Measurements from ENCODE around the gene UBXN4.
"Not testable (repeated sequence)": the region's sequence is repeated elsewhere in the genome, so short reads cannot be mapped to it uniquely, and the experiment has no call there.

The UBXN4 gene

GRCh38 chr2:135773319-135773718, 31.7 kb downstream of the UBXN4 start:
- DNase-seq: no peak

GRCh38 chr2:135773917-135774316, 32.3 kb downstream of the UBXN4 start:
- no peak for DNase-seq

DNA sequence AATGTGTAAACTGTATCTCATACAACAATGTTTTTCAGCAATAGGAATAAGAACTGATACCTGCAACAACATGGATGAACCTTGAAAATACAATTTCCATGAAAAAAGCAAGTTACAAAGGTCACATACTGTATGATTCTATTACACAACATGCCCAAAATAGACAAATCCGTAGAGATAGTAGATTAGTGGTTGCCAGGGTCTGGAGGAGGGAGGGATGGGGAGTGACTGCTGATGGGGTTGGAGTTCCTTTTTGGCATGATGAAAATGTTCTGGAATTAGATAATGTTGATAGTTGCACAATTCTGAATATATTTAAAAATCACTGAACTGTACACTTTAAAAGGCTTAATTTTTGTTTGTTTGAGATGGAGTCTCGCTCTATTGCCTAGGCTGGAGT, 33.8 kb downstream of the UBXN4 start:
- no peak for DNase-seq

DNA sequence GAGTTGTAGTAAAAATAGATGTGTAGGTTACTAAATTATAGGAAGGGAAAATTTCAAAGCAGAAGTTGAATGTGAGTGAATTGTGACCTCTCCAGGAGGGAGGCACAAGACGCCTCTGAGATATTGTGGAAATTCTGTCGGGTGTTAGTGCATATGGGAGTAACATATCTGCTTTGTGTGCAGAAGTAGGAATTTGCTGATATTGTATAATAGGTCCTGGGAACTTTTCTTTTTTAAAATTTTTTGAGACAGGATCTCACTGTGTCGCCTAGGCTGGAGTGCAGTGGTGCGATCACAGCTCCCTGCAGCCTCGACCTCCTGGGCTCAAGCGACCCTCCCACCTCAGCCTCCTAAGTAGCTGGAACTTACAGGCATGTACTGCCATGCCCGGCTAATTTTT, 34.7 kb downstream of the UBXN4 start:
- no peak for DNase-seq

- DNase-seq: no peak
Observed at GRCh38 chr2:135782231-135782630, 40.6 kb downstream of the UBXN4 start.

- DNase-seq: no peak
Observed at GRCh38 chr2:135783439-135783838, 41.8 kb downstream of the UBXN4 start.

DNA sequence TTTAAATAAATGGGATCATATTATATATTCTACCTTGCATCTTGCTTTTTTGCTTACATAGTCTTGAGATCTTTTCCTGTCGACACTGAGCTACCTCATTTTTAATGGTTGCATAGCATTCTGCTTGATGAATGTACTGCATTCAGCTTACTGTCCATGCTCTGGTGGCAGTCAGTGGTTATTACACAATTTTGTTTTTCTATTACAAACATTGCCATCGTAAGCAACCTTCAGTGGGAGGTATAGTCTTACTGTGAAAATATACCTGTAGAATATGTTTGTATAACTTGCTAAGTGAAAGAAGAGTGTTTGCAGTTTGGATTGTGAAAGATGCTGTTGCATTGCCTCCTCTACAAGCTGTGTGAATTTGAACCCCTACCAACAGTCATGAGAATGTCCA, 43.4 kb downstream of the UBXN4 start:
- DNase-seq: no peak

DNA sequence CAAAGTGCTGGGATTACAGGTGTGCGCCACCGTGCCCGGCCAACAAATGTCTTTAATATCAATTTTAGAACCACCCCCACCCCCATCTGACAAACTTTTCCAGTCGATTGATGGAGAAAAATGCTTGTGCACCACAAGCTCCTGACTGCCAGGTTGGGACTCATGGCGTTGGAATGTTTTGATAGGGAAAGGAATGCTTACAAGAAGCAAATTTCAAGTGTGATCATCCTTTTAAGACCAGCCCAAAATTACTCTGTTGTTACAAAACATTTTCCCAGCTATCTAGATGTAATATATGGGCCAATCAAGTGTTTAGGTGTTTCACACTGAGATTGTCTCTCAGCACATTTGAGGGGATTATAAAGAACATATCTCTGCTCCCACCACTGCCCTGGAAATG, 45.2 kb downstream of the UBXN4 start:
- no peak for DNase-seq

GRCh38 chr2:135790423-135790822, 48.8 kb downstream of the UBXN4 start:
- DNase-seq: no peak

GRCh38 chr2:135791418-135792190, 49.9 kb downstream of the UBXN4 start:
- no peak for DNase-seq

DNA sequence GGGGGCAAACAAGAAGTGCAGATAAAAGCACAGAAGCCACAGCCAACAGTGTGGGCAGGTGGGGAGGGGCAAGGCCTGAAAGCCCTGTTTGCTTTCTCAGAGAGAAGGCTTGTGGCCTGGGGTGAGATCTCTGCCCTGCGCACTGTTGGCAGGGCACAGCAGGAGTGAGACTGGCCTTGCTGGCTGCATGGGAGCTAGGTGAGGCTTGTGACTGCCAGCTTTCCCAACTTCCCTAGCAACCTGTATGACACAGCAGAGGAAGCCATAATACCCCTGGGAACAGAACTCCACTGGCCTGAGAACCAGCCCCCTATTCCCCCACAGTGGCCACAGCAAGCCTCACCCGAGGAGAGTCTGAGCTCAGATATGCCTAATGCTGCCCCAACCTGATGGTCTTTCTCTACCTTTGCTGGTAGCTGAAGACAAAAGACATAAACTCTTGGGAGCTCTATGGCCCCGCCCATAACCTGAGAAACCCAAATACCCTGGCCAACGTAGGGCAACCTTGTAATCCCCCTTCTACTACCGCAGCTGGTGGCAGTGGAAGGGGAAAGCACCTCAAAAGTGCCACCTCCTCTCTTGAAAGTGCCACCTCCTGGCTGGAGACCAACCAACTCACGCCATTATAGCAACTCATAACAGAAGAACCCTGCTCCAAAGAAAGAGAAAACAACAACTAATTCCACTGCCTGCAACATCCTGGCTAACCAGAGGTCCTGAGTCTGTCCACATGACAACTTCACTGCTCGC, 50.9 kb downstream of the UBXN4 start:
- no peak for DNase-seq

DNA sequence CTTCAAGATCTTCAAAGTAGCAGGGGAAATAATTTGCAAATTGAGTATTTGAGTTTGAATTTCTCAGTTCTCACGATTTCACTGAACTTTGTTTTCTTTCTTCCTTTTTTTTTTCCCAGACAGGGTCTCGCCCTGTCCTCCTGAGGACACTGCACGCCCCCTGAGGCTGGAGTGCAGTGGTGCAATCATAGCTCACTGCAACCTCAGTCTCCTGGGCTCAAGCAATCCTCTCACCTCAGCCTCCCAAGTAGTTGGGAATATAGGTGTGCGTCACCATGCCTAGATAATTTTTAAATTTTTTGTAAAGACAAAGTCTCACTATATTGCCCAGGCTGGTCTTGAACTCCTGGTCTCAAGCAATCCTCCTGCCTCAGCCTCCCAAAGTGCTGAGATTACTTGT, 54.0 kb downstream of the UBXN4 start:
- DNase-seq: not testable (repeated sequence)

DNA sequence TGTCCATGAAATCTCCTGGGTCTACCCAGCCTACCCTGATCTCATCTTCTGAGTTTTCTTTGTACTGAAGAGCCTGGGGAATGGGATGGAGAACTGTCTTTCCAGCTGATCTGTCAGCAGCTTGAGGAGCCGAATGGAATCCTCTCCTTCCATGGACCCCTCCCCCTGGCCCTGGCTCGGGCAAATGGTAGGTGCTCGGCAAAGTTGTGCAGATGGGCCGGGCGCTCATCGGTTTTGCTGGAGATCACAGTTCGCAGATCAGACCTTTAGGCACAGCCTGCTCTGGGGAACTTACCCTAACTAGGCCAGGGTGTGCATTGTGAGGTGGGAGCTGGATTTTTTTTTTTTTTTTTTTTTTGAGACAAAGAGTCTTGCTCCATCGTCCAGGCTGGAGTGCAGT, 55.0 kb downstream of the UBXN4 start:
- DNase-seq: no peak

DNA sequence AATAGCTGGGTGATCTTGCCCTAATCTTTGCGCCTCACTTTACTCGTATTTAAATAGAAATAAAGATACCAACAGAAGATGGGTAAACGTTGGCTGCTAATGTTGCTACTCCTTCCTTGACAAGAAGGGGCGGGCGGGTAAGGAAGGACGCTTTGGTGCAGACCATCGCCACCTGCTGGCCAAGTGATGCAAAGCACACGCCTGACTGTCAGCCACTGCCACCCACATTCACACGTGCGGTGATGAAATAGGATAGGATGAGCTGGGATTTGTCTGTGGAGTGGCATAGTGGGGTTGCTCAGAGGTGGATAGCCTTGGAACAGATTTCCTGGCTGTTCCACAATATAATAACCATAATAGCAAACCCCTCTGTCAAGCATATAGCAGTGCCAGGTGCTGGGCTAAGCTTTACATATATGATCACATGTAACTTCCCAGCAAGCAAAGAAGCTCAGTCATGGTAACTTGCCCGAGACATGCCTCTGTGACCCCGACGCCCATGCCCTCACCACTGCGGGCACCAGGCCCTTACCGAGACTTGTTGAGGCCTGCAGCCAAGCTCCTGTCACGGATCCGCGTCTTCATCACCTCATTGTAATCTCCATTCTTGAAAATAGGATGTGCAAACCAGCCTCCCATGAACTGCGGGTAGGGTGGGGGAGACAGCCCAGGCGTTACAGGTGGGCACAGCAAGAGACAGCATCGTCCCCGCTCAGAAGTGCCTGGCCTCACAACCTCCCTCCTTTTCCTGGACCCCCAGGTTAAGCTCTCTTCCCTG, 56.0 kb downstream of the UBXN4 start:
- DNase-seq: peak; percentile 28

GRCh38 chr2:135798275-135798705, 56.6 kb downstream of the UBXN4 start:
- no peak for DNase-seq

- DNase-seq: no peak
Observed at GRCh38 chr2:135798762-135799161, 57.1 kb downstream of the UBXN4 start.

- no peak for DNase-seq
Observed at GRCh38 chr2:135799738-135800137, 58.1 kb downstream of the UBXN4 start.

DNA sequence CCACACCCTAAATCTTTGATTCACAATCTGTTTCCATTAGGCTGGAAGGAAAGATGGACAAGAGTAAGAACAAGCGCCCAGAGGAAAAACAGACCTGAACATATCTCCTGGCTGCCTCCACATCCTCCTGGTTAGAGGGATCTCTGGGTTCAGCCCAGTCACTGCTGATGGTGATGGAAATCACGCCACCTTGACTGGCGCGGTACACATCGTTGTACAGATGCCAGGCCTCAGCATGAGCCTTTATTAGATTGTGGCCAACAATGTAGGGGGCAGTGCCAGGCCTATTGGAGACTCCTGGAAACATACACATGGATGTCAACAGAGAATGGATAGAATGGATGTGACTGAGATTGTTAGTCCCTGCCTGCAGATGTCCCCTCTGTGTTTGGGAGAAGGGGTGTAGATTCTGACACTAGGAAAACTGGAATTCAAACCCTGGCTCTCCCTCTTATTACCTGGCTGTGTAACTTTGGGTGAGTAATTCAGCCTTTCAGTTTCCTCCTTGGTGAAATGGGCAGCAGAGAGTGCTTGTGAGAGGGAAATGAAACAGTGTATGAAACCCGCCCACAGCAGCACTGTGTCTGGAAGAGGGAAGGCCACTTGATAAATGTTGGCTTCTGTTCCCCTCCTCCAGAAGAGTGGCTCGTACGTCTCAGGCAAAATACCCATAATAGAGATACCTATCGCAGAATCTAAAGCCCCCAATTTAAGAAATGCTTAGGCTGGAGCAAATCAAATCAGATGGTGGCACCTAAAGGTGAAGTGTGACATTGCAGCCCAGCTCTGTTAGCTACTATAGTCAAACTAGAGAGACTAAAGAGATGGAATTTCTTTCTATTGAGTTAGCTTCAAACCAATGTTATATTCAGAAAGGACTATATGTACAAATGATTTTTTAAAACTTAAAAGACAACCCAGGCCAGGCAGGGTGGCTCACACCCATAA, 59.1 kb downstream of the UBXN4 start:
- DNase-seq: no peak

DNA sequence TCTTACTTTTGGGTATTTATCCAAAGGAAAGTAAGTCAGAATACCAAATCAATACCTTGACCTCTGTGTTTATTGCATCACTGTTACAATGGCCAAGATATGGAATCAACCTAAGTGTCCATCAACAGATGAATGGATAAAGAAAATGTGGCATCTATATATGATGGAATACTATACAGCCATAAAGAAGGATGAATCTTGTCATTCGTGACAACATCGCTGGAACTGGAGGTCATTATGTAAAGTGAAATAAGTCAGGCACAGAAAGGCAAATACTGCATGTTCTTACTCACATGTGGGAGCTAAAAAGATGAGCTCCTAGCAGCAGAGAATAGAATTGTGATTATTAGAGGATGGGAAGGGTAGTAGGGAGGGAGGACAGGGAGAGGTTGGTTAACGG, 60.7 kb downstream of the UBXN4 start:
- no peak for DNase-seq

DNA sequence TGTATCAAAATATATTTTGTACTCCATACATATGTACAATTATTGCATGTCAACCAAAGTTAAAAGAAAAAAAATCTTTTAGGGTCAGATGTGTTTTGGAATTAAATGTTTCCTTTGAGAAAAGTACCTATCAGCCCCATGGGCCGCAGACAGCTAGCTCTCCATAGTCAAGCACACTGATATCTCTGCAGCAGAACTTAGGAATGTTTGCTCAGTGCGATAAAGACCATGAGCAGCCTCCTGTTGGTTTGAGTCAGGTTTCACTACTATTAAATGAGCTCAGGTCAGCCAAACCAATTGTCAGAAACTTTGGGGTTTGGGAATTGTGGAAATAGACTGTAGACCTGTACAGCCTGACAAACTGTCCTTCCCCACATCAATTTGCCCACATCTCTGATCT, 61.6 kb downstream of the UBXN4 start:
- DNase-seq: no peak

- DNase-seq: not testable (repeated sequence)
Observed at GRCh38 chr2:135807874-135808273, 66.2 kb downstream of the UBXN4 start.

DNA sequence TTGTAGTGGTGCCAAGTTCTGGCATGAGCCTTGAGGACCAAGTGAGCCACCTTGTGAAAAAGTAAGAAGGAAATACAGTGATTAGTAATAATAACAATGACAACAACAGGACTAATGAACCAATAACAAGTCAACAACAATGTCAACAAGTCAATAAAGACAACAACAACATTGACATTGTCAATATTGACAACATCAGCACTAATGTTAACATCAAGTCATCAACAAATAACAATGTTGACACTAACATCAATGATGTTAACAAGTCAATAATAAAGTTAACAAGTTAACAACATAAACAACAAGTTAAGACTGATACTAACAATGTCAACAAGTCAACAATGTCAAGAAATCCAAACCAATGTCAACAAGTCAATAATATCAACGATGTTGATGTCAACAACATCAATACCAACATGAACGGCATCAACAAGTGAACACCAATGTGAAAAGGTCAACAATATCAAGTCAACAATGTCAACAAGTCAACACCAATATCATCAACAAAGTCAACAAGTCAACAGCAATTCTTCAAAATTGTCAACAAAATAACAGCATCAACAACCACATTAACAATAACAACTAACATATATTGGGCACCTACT, 71.4 kb downstream of the UBXN4 start:
- no peak for DNase-seq
